WERI-Rb-1 (cell line): ENCODE measurements around the gene NRGN.

ENCODE experiments used
- DNase-seq: peaks from one replicate; pipeline ENCODE4 v3.0.0-alpha.2; 2020
- H3K27ac ChIP-seq: fragments of 250-450 bp; sonication (Bioruptor Pico); 2 replicates; pipeline ENCODE4 v1.5.1; 2020; ENCODE audit warnings: mild to moderate bottlenecking, moderate library complexity
- H3K27me3 ChIP-seq: fragments of 250-450 bp; sonication (Bioruptor Pico); 2 replicates; pipeline ENCODE4 v1.5.1; 2021; ENCODE audit warnings: mild to moderate bottlenecking, low read depth, moderate library complexity; ENCODE audit not compliant: insufficient read depth, severe bottlenecking
- H3K36me3 ChIP-seq: fragments of 250-450 bp; sonication (Bioruptor Pico); 2 replicates; pipeline ENCODE4 v1.5.1; 2020; ENCODE audit warnings: mild to moderate bottlenecking, moderate library complexity
- H3K4me3 ChIP-seq: 2 replicates; pipeline ENCODE4 v1.5.1; 2011; ENCODE audit warnings: low read depth, mild to moderate bottlenecking, control low read depth, low read length
- H3K9me3 ChIP-seq: fragments of 250-450 bp; sonication (Bioruptor Pico); 2 replicates; pipeline ENCODE4 v1.5.1; 2021; ENCODE audit warnings: mild to moderate bottlenecking, moderate library complexity; ENCODE audit not compliant: severe bottlenecking
- CTCF ChIP-seq: IDR thresholded peaks from 2 replicates; pipeline ENCODE4 v1.5.1; 2011; ENCODE audit warnings: low read depth, mild to moderate bottlenecking, control low read depth, inconsistent platforms, low read length

Gene NRGN

DNA sequence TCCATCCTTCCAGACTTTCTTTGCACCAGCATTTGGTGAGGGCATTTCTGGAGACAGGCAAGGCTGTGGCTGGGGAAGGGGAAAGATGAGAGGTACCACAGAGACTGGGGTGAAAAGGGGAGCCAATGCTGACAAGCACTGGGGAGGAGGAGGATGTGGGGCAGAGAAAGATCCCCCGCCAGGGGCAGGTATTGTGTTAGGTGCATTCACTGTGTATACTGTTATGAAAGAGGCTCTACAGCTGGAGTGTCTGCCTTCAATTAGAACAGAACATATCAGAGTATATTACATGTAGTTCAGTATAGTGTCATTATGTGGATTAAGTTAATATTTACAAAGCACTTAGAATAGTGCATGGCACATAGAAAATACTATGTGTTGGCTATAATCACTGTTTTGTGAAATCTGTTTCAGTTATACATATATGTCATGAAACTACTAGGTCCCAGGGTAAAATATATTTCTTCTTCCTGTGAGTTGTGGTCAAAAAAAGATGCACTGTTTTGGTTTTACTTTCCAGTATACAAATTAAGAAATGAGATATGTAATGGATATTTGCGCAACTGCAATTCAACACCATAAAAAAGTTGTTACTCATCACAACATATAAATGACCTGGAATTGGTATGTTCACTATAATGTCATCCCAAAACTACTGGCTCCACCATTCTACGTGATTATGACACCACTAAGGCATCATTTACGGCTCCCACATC, 52.0 kb downstream of the NRGN start:
- no peak overlapping the region for H3K4me3 ChIP-seq
- H3K9me3 ChIP-seq, result no peaks in the 10 kb centered on the region
- no peak for TF ChIP-seq CTCF
- H3K36me3 ChIP-seq, result peaks cover 2% of the 10 kb centered on the region
- H3K27ac ChIP-seq, result no peak overlapping the region
- no peaks in the 10 kb centered on the region for H3K27me3 ChIP-seq
- DNase-seq, result no peak

- peaks cover 3% of the 10 kb centered on the region for H3K36me3 ChIP-seq
- H3K27ac ChIP-seq, result no peak overlapping the region
- TF ChIP-seq CTCF, result peak; percentile 53
- no peaks in the 10 kb centered on the region for H3K9me3 ChIP-seq
- no peak overlapping the region for H3K4me3 ChIP-seq
- DNase-seq, result peak; percentile 20
- no peaks in the 10 kb centered on the region for H3K27me3 ChIP-seq
Observed at GRCh38 chr11:124793466-124794278, 53.9 kb downstream of the NRGN start.

DNA sequence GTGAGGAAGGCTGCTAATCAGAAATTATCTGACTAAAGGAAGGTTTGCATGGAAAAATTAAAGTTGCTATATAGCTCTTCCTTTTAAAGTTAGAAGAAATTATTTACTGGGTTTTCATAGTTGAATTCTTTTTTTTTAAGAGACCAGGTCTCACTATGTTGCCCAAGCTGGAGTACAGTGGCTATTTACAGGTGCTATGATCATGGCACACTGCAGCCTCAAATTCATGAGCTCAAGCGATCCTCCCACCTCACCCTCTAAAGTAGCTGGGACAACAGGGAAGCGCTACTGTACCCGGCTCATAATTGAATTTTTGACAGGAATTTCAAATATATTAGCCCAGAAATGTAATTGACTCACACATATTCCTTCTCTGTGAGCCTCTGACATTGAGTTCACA, 56.6 kb downstream of the NRGN start:
- Histone ChIP-seq H3K27ac (no peak overlapping the region), H3K36me3 (peaks cover 3% of the 10 kb centered on the region), H3K4me3 (no peak overlapping the region), H3K9me3 (no peaks in the 10 kb centered on the region), H3K27me3 (no peaks in the 10 kb centered on the region)
- no peak for TF ChIP-seq CTCF
- no peak for DNase-seq
